HG02938 (cell line): Measurements from ENCODE around the gene HEPH.
"Not testable (repeated sequence)": the region's sequence is repeated elsewhere in the genome, so short reads cannot be mapped to it uniquely, and the experiment has no call there.

Experiments used
- ATAC-seq: cut with Tn5 transposase; IDR thresholded peaks from one replicate; pipeline ENCODE4 v1.9.1; 2021; ENCODE audit warnings: mild to moderate bottlenecking, moderate library complexity; ENCODE audit not compliant: unreplicated experiment

The HEPH gene

GRCh38 chrX:66163849-66164411 is at the start of gene HEPH:
Gene HEPH (plus strand): TSS chrX:66164247. CDS start chrX:66170571, 6,324 bp downstream.
- ATAC-seq: peak; percentile 79

GRCh38 chrX:66118722-66119121 is 45.3 kb upstream of the HEPH start:
- ATAC-seq: not testable (repeated sequence)

- not testable (repeated sequence) for ATAC-seq
These were observed 42.7 kb upstream of the HEPH start for GRCh38 chrX:66121354-66121753.

GRCh38 chrX:66126662-66127061 is 37.4 kb upstream of the HEPH start:
- no peak for ATAC-seq

GRCh38 chrX:66130469-66130868 is 33.6 kb upstream of the HEPH start:
- ATAC-seq: peak; percentile 64

GRCh38 chrX:66135284-66135683 is 28.8 kb upstream of the HEPH start:
- not testable (repeated sequence) for ATAC-seq

GRCh38 chrX:66142351-66142750 is 21.7 kb upstream of the HEPH start:
- ATAC-seq: no peak

GRCh38 chrX:66144258-66144657 is 19.8 kb upstream of the HEPH start:
- ATAC-seq: no peak

GRCh38 chrX:66149519-66149918 is 14.5 kb upstream of the HEPH start:
- no peak for ATAC-seq

GRCh38 chrX:66150163-66150562 is 13.9 kb upstream of the HEPH start:
- ATAC-seq: no peak

- peak; percentile 62 for ATAC-seq
These were observed 1.7 kb upstream of the HEPH start for GRCh38 chrX:66162331-66162822.

GRCh38 chrX:66163447-66163846 is 600 bp upstream of the HEPH start:
- peak; percentile 59 for ATAC-seq

GRCh38 chrX:66164470-66164869 is 423 bp downstream of the HEPH start:
- ATAC-seq: no peak

GRCh38 chrX:66164931-66165330 is 884 bp downstream of the HEPH start:
- no peak for ATAC-seq

GRCh38 chrX:66166671-66167070 is 2.6 kb downstream of the HEPH start:
- no peak for ATAC-seq

- ATAC-seq: no peak
These were observed 3.4 kb downstream of the HEPH start for GRCh38 chrX:66167431-66167830.

- ATAC-seq: no peak
These were observed 12.1 kb downstream of the HEPH start for GRCh38 chrX:66176134-66176533.

GRCh38 chrX:66191563-66191962 is 27.5 kb downstream of the HEPH start:
- ATAC-seq: no peak

GRCh38 chrX:66193821-66194220 is 29.8 kb downstream of the HEPH start:
- no peak for ATAC-seq

- no peak for ATAC-seq
These were observed 36.1 kb downstream of the HEPH start for GRCh38 chrX:66200050-66200664.

GRCh38 chrX:66200855-66201795 is 37.1 kb downstream of the HEPH start:
- ATAC-seq: no peak

- no peak for ATAC-seq
These were observed 39.1 kb downstream of the HEPH start for GRCh38 chrX:66203114-66203513.
